Measurements from ENCODE around the gene FKBP5. TPM values are rescaled to one million over a fixed set of nuclear protein-coding genes. Genes with fewer than 3 reads are reported as not detected.
"Not testable (repeated sequence)": the region's sequence is repeated elsewhere in the genome, so short reads cannot be mapped to it uniquely, and the experiment has no call there.

Gene FKBP5
- 100 to 1,000 TPM in 1 of 2 donors, 10 to 100 TPM in 1; 83.1 to 193 TPM for total RNA-seq
- long read RNA-seq, donor 1, transcript FKBP5-201 (11 exons, 3,772 nt), result major isoform, 55 of 105 reads
- long read RNA-seq, donor 1, partial matches to known transcripts, result 15 of 105 reads
- long read RNA-seq, donor 1, other reads (novel, unspliced or antisense), result 35 of 105 reads
- long read RNA-seq, donor 2, transcript FKBP5-201 (11 exons, 3,772 nt), result major isoform, 25 of 48 reads
- long read RNA-seq, donor 2, partial matches to known transcripts, result 10 of 48 reads
- long read RNA-seq, donor 2, other reads (novel, unspliced or antisense), result 13 of 48 reads

- intact Hi-C loops (cut with DNase I), result loop anchor here (2.0 to 10.0 kb wide), 5 partner anchors 48 to 1906 kb away; partner anchors contain the start of gene ARMC12 (in 2 of the 2)
- peak; percentile 99 for DNase-seq (ENCODE audit: low spot score)
Measured at GRCh38 chr6:35688605-35689322, at the start of gene FKBP5. Gene FKBP5 (minus strand): TSS chr6:35688915. CDS start chr6:35642824, 46,091 bp downstream.

- DNase-seq (ENCODE audit: low spot score), result no peak
- intact Hi-C loops (cut with DNase I), result loop anchor here (1.0 to 5.0 kb wide), 5 partner anchors 49 to 215 kb away; partner anchors contain the start of gene FKBP5 (in 2 of the 2)
Measured at GRCh38 chr6:35737413-35738211, 48.9 kb upstream of the FKBP5 start.

- DNase-seq (ENCODE audit: low spot score), result peak; percentile 83
Measured at GRCh38 chr6:35736982-35737412, 48.3 kb upstream of the FKBP5 start, which contains the start of gene ARMC12. Gene ARMC12 (plus strand): TSS chr6:35737032. CDS start chr6:35737109, 77 bp downstream.

GRCh38 chr6:35736253-35736894, 47.7 kb upstream of the FKBP5 start:
- peak; percentile 90 for DNase-seq (ENCODE audit: low spot score)
- intact Hi-C loops (cut with DNase I), result loop anchor here (2.0 to 5.0 kb wide), 4 partner anchors 48 to 214 kb away; partner anchors contain the start of gene FKBP5 (in 2 of the 2)

More at GRCh38 chr6:35736982-35737412, 48.3 kb upstream of the FKBP5 start, which contains the start of gene ARMC12:
- intact Hi-C loops (cut with DNase I), result loop anchor here (1.0 to 5.0 kb wide), 5 partner anchors 48 to 215 kb away; partner anchors contain the start of gene FKBP5 (in 2 of the 2)

- intact Hi-C loops (cut with DNase I), result loop anchor here (5.0 kb wide), 2 partner anchors 48 to 213 kb away; partner anchors contain the start of gene FKBP5 (in 1 of the 2)
- DNase-seq (ENCODE audit: low spot score), result no peak
Measured at GRCh38 chr6:35735452-35735851, 46.7 kb upstream of the FKBP5 start.

- intact Hi-C loops (cut with DNase I), result loop anchor here in 1 of 2 donors (5.0 kb wide), 1 partner anchor 132 kb away; no protein-coding TSS in a partner anchor
- not testable (repeated sequence) for DNase-seq (ENCODE audit: low spot score)
Measured at GRCh38 chr6:35734319-35734718, 45.6 kb upstream of the FKBP5 start.

GRCh38 chr6:35733633-35734032, 44.9 kb upstream of the FKBP5 start:
- peak; percentile 79 for DNase-seq (ENCODE audit: low spot score)
- intact Hi-C loops (cut with DNase I), result loop anchor here in 1 of 2 donors (5.0 kb wide), 1 partner anchor 131 kb away; no protein-coding TSS in a partner anchor

GRCh38 chr6:35731736-35732532, 43.2 kb upstream of the FKBP5 start:
- intact Hi-C loops (cut with DNase I), result loop anchor here in 1 of 2 donors (5.0 kb wide), 1 partner anchor 130 kb away; no protein-coding TSS in a partner anchor

GRCh38 chr6:35731414-35731735, 42.7 kb upstream of the FKBP5 start:
- DNase-seq (ENCODE audit: low spot score), result peak; percentile 99
- intact Hi-C loops (cut with DNase I), result loop anchor here in 1 of 2 donors (5.0 kb wide), 1 partner anchor 129 kb away; no protein-coding TSS in a partner anchor

More at GRCh38 chr6:35731736-35732532, 43.2 kb upstream of the FKBP5 start:
- DNase-seq (ENCODE audit: low spot score), result peak; percentile 99

GRCh38 chr6:35730745-35731413, 42.2 kb upstream of the FKBP5 start:
- DNase-seq (ENCODE audit: low spot score), result no peak
- intact Hi-C loops (cut with DNase I), result loop anchor here in 1 of 2 donors (5.0 kb wide), 1 partner anchor 129 kb away; no protein-coding TSS in a partner anchor

- peak; percentile 50 for DNase-seq (ENCODE audit: low spot score)
- intact Hi-C loops (cut with DNase I), result loop anchor here in 1 of 2 donors (5.0 kb wide), 1 partner anchor 127 kb away; no protein-coding TSS in a partner anchor
Measured at GRCh38 chr6:35729722-35730121, 41.0 kb upstream of the FKBP5 start.

GRCh38 chr6:35728683-35729678, 40.3 kb upstream of the FKBP5 start:
- intact Hi-C loops (cut with DNase I), result no loop called here
- peak; percentile 84 for DNase-seq (ENCODE audit: low spot score)

GRCh38 chr6:35727935-35728682, 39.4 kb upstream of the FKBP5 start:
- intact Hi-C loops (cut with DNase I), result no loop called here
- peak; percentile 98 for DNase-seq (ENCODE audit: low spot score)

GRCh38 chr6:35727231-35727934, 38.7 kb upstream of the FKBP5 start:
- peak; percentile 96 for DNase-seq (ENCODE audit: low spot score)
- intact Hi-C loops (cut with DNase I), result no loop called here
